T follicular helper cell (primary cell): ENCODE data around the gene VPS13C.

Source experiments
- DNase-seq: peaks from one replicate; pipeline ENCODE4 v3.0.0-alpha.2; 2020; ENCODE audit warnings: low read depth

Gene VPS13C

DNA sequence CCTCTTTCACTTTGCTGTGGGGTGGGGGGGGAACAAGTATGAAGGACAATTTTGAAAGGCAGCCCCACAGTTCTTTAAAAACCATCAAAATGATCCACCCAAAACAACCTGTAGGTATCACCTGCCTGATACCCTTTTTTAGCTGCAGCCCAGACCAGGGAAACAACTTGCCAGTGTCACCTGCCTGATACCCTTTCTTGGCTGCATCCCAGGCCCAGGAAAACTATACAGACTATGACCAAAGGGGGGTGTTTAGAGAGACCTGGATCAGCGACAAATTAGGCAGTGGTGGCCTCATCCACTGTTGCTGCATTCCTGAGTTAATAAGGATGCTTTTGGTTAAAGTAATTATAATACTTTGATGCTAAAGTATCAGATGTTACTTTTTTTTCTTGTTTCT, 122.0 kb downstream of the VPS13C start:
- DNase-seq: no peak

DNA sequence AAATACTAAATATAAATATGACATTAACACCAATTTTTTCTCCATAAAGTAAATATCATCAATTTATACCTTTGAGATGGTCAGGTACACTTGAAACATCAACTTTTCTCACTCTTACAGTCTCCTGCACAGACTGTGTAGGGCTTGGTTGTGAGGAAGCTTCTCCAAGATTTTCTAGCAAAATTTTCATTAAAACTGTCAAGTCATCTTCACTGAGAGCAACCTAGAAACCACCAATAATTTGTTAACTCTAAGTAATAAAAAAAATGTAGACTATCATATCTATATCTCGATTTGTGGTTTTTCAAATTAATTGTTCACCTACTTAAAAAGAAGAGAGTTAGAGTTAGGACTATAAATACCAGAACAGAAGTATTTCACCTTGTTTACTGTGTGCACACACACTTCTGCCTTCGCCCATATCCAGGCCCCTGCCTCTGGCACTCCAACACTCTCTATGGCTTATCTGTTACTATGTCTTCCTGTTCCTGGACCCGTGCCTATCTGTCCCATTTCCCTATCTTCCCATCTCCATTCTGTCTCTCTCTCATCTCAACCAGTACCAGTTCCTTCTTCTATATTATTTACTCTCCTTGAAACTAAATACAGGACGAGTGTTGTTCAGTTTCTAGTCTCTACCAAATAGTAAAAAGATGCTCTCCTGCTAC, 123.6 kb downstream of the VPS13C start:
- DNase-seq: no peak

DNA sequence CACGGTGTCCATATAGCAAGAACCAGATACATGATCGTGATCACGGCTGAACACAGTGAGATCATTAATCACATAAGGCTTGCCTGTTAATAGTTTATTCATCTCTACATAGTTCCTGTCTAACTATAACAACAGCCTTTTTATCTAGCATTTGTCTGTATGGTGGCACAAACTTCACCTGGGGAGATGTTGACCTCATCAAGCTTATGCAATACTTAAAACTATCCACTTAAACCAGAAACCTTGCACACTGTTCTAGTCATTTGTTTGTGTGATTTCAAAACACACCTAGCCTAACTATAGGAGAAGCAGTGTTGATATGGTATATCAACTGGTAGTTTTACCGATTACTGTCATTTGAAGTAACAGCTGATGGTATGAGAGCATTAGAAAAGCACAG, 124.8 kb downstream of the VPS13C start:
- DNase-seq: no peak

DNA sequence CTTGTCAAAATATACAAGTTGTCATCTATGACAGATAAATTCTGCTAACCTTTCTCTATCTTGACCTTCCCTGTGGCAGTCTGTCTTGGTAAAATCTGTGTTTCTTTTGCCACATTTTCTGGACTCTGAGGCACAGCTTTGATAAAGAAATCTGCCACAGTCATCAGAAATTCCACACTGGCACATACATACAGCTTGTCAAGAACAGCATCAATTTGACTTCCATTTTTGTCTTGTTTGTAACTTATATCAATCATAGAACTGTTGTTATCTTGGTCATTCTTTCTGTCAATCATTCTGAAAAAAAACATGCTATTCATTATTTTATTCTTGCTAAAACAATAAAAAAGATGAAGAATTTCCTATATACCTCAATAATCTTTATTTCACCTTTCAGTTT, 130.8 kb downstream of the VPS13C start:
- DNase-seq: no peak

DNA sequence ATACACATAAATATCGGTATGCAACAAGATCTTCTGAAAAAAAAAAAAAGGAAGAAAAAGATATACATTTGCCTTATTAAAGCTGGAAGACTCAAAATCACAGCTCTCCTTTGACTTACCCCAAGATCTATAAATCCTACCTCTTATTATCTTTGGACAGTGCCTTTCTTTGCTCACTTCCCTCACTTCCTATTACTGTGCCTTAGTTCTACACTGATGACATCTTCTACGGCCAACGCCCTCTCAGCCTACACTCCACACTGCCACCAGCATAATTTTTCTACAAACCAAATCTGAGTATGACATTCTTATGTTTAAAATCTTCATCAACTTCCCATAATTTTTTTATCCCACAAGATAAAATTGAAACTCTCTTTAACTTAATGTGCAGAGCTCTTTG, 137.1 kb downstream of the VPS13C start:
- no peak for DNase-seq

DNA sequence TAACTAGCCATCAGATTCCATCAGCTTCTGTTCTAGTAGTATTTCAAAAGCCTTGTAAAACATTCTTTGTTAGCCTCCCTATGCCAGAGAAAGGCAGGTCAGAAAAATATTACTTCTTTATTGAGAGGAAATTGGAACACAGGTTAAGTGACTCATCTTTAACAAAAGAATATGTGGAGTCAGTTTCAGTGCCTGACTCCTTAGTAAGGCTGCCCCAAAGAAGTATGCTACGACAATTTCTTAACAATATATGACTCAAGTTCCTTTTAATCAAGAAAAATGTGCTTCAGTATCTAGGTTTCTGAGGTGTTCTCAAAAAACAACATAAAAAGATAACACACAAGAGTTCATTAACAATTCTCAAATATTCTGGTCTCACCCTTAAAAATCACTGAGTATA, 139.2 kb downstream of the VPS13C start:
- no peak for DNase-seq

DNA sequence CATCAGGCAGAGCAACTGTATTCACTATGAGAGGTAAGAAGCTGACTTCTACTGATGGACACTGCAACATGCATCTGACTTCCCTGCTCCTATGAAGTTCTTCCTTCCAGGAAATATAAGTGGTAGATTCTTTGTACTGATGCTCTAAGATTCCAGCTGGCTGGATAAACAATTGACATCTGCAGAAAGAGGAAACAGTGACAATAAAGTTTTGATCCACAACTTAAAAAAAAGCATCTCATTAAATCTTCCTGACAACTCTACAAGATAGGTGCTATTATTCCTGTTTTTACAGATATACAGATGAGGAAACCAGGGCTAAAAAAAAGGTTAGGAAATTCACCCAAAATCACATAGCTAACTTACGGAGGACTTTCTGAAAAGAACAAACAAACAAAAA, 142.8 kb downstream of the VPS13C start:
- no peak for DNase-seq

DNA sequence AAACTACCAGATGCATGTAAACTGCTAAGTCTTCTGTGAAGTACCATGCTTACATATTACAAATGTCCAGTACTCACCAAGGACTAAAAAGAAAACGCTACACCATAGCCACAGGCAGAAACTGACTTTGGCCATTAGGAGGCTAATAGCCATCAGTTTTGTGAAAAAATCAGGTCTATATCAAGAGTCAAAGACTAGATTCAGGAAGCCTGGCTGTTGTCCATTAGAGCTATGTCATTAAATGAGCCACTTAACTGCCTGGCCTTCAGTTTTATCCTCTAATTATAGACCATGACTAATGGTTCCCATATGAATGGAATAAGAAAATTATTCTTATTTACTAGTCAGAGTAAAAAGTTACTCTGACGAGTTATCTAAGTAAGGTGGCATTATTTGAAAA, 144.1 kb downstream of the VPS13C start:
- no peak for DNase-seq

DNA sequence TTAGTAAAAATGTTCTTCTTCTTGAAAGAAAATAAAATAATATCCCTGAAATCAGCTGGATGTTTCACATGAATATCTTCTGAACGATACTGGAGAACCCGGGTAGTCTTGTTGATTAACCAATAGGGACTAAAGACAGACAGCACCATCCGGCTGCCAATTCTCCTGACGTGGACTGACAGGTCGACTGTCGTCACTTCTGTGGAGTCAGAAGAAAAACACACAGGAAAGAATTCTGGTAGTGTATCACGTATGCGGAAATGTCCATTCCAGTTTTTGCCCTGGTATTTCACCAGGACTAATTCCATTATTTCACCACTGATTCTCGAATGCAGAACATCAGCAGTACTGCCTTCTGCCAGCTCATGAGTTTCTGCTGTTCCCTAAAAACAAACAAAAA, 144.6 kb downstream of the VPS13C start:
- no peak for DNase-seq

DNA sequence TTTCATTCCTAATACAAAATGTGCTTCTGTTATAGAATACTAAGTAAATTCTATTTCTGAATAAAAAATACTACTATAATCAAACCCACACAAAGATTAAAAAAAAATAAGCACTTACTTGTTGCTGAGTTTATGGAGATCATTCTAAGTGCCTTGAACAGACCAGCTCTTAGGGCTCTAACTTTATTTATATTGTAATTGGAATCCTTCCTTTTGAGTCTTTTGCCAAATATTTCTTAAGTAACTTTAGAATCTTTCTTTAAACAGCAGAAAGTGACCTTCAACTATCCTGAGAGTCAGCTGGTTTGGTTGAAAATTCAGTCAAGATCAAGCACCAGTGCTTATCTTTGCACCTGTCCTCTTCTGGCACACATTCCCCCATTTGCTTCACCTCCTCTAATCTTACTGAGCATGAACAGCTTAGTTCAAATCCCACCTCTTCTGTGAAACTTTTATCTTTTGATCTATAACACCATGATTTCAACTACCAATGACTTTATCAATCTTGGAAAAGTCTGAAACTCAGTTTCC, 149.3 kb downstream of the VPS13C start:
- no peak for DNase-seq

DNA sequence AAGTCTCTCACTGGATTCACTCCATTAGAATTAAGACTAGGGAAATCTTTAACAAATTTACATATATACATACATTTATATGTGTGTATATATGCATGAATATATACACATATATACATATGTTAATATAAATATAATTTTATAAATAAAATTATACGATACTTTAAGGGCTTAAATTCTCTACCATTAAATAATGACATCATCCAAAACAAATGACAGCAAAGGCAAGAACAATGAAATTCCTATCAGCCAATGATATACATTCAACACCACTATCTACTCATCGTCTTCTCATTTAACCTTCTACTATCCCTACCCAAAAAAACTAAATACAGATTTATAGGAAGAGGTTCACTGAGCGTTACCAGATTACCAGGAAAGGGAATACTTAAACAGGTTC, 152.0 kb downstream of the VPS13C start:
- DNase-seq: no peak

DNA sequence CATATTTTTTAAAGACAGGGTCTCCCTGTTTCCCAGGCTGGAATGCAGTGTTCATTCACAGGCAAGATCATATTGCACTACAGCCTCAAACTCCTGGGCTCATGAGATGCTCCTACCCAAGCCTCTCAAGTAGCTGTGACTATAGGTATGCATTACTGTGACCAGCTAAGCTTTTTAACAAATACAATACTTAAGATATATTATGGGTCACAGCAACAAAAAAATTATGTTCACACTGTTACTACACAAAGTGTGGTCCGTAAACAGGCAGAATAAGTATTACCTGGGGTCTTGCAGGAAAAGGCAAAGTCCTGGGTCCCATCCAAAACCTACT, 152.5 kb downstream of the VPS13C start:
- DNase-seq: no peak

DNA sequence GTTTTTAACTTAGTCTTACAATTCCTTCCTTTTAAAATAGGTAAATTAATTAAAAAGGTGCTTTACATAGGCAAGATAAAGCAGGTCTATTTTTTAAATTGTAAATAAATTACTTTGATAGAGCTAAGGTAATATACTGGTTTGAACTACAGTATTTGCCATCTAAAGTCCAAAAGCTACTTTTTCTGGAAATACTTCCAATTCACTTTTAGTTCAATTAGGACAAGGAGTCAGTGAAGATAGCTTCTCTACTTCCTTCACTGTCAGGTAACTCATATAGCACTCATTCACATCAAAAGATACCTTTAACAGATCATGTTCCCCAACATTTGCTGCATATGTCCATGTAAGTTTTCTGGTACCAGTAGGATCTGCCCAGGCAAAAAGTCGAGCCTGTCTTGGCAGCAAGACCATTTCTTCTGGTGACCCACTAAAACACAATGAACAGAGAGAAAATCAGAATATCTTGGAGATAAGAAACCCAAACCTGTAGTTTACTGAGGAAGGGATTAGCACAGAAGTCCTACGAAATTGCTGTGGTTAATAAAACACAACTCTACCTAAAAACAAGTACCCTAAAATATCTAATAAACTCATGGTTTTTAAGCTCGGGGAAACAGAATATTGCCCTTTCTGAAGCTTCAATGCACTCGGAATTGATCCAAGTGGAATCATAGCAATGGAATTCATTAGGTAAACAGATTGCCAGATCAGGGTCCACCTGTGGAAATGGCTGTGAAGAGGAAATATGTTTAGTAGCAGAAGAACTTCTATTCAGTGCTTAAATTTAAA, 153.1 kb downstream of the VPS13C start:
- DNase-seq: no peak

DNA sequence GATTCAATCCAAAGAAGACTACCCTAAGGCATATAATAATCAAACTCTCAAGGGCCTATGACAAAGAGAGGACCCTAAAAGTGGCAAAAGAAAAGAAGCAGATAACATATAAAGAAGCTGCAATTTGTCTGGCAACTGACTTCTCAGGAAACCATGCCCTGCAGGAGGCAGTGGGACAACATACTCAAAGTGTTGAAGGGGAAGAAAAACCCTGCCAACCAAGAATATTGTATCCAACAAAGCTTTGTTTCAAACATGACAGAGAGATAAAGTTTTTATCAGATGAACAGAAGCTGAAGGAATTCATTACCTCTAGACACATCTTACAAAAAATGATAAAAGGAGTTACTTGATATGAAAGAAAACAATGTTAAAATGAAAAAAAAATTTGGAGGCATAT, 167.1 kb downstream of the VPS13C start:
- DNase-seq: no peak

DNA sequence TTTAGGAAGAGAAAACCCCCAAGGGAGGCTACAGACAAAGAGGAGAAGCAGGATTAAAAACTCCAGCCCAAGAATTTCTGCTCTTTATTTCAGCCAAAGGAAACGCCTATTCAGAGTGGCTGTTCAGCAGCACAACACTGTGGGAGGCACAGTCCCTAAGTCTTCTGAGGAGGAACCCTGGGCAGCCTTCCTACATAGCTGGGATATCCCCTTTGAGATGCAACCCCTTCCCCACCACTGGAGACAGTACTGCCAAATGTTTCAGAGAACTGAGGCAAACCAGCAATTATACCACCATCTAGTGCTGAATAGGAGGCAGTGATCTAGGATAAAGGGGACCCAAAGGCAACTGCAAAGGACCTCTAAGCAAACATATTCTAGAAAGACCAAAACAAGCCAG, 168.1 kb downstream of the VPS13C start:
- DNase-seq: no peak

DNA sequence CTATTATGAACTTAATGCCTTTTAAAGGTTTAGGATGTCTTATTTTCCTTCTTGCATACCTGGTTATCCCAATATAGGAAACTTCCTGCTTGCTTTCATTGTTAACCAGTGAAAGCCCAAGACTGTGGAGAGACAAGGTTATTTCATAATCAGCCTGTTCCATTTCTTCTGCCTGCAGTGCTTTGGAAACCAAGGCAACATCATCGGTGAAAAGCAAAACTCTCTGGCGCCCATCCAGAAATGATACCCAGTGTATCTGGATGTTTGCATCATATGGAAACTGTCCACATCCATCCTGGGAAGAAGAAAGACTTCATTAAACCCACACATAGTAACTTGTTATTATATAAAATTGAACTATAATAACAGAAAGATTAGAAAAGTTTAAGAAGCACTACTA, 170.1 kb downstream of the VPS13C start:
- DNase-seq: no peak

DNA sequence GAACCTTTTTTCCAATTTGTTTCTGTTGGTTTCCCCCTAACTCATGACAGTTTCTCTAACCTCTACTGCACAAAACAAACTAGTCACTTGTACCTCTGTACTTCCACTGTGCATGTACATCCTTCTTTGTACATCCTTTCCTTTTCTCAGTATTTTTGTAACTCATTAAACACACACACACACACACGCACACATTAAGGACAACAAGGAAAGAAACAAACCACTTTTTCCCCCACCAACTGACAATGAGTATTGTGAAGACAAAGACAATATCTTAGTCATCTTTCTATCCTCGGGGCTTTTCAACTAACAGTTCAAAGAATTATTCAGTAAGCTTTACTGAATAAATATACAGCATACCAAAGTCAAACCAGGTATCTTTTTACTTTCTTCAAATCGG, 170.5 kb downstream of the VPS13C start:
- no peak for DNase-seq

DNA sequence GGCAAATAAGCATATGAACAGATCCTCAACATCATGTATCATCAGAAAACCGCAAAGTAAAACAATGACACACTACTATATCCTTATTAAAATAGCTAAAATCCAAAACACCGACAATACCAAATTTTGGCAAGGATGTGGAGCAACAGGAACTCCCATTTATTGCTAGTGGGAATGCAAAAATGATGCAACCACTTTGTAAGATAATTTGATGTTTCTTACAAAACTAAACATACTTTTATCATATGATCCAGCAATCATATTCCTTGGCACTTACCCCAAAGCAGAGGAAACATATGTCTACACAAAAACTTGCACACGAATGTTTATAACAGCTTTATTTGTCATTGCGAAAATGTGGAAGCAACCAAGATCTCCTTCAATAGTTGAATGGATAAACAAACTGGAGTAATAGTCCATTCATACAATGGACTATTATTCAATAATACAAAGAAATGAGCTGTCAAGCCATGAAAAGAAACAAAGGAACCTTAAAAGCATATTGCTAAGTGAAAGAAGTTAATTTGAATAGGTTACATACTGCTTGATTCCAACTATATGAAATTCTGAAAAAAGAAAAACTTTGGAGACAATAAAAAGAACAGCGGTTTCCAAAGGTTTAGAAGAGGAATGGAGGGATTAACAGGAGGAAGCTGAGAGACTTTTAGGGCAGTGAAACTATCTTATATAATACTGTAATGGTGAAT, 172.0 kb downstream of the VPS13C start:
- DNase-seq: no peak

DNA sequence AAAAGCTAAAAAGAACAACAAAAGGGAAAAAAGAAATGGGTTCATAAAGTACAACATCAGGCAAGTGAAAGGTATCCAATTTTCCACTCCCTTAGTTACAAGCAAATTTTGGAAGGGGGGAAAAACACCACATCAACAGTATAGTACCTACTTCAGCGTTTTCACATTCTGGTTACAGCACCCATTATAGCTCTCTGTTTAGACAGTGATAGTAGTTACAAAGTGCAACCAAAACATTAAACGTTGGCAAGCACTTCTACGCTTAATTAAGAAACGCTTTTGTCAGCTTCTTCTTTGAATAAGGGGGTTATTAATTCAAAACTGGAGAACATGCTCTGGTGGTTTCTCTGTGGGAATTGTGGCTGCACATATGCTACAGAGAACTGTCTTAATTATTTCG, 180.2 kb downstream of the VPS13C start:
- DNase-seq: no peak

DNA sequence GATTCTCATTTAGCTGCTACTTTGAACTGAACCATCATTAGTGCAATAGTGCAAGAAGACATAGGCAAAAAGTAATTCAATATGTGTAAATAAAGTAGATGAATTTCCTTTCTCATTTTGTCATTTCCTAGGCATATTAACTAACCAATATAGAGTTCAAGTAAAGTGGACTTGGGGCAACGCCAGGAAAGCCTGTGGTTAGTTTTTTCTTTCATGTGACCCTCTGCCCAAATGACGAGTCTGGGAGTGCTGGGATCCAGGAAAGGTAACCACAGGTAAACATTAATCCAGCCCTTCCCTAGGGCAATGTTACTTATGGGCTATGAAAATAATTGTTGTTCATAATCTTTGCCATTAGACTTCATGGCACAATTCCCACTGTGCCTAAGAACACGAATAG, 181.0 kb downstream of the VPS13C start:
- no peak for DNase-seq

DNA sequence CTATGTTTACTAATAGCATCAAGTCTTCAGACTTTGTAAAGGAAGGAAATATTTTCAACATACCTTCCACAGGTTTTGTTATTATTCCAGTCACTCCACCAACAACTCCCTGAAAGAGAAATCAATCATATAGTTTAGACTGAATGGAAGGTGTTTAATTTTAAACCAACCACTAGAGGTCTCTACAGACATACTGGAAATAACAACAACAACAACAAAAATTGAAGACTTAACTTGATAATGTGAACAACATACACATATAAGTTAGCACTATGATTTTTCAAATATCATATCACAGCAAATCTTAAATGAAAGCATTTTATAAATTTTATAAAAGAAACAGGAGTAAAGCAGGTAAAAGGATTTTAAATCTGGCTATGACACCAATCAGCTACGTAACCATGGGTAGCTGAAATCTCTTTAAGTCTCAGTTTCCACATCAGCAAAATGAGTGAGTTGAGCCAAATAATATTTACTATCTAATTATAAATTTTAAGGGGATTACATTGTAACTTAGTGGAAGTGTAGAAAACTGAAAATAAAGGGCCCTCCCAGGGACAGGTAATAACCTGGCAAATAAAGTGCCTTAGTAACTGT, 188.2 kb downstream of the VPS13C start:
- DNase-seq: no peak

DNA sequence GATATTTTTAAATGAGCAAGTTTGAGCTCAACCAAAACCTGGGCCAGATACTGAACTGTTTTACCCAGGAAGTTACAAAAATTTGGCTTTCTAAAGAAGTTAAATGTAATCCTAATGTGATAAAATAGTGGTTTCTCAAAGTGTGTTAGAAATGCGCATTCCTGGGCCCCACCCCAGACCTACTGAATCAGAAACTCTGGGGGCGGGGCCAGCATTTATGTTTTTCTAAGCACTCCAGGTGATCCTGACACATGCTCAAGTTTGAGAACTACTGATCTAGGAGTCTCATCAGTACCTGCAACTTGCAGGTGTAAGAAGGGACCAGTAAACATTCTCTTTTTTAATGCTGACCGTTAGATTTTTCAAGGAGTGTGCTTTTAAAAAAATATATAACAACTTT, 190.6 kb downstream of the VPS13C start:
- DNase-seq: no peak

DNA sequence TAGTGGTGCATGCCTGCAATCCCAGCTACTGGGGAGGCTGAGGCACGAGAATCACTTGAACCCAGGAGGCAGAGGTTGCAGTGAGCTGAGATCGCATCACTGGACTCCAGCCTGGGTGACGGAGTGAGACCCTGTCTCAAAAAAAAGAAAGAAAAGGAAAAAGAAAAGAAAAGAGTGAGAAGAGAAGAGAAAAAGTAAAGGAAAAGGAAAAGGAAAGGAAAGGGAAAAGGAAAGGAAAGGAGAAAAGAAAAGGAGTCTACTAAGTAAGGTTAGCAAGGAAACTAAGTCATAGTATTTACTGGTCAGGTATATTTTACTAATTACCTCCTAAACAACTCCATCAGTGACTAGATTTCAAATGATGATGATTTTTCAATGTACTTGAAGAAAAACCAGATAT, 198.3 kb downstream of the VPS13C start:
- DNase-seq: no peak
